ENCODE measurements around the gene CDK18.
"Not testable (repeated sequence)": the region's sequence is repeated elsewhere in the genome, so short reads cannot be mapped to it uniquely, and the experiment has no call there.

Gene CDK18

DNA sequence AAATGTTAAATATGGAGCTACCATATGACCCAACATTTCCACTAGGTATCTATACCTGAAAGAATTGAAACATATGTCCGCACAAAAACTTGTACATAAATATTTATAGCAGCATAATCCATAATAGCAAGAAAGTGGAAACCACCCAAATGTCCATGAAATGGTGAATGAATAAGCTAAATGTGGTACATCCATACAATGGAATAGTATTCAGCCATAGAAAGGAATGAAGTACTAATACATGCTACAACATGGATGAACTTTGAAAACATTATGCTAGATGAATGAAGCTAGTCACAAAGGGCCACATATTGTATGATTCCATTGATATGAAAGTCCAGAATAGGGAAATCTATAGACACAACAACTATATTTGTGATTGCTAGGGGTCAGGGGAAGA, 28.6 kb upstream of the CDK18 start:
- no peak overlapping the region for H3K4me3 ChIP-seq (ENCODE audit: low read depth, low read length)
- no peak for TF ChIP-seq CTCF (IDR thresholded peaks at IDR 0.05; ENCODE audit: low read depth, low read length)

GRCh38 chr1:205476648-205477047, 27.8 kb upstream of the CDK18 start:
- no peak overlapping the region for H3K4me3 ChIP-seq (ENCODE audit: low read depth, low read length)

DNA sequence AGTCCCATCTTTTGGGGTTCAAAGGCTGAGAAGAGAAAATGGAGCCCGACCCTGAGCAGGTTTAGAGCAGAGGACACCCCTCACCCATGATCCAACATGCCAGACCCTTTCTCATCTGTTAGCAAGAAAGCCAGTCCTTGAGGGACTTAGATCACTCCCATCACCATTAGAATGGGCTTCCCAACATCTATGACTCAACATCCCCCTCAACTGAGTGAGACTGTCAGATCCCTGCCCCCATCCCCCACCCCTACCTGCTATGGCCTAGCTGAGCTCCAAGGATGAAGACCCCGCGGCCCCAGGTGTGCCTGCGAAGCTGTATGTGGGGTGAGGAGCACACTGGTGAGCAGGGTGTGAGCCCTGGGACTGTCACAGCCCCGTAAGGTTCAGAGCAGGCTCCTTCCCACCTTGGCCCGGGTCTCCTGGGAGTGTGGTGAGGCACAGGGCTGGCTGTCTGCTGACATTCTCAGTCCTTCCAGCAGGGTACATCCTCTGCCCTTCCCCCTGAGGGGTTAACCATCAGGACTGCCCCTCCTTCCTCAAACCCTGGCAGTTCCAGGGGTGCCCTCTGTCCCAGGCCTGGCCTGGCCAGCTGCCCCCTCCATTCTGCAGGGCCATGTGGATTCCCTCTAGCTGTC, 27.2 kb upstream of the CDK18 start:
- H3K4me3 ChIP-seq (ENCODE audit: low read depth, low read length): no peak overlapping the region
- TF ChIP-seq CTCF (IDR thresholded peaks at IDR 0.05; ENCODE audit: low read depth, low read length): no peak

More at GRCh38 chr1:205476648-205477047, 27.8 kb upstream of the CDK18 start:
- no peak for TF ChIP-seq CTCF (IDR thresholded peaks at IDR 0.05; ENCODE audit: low read depth, low read length)

DNA sequence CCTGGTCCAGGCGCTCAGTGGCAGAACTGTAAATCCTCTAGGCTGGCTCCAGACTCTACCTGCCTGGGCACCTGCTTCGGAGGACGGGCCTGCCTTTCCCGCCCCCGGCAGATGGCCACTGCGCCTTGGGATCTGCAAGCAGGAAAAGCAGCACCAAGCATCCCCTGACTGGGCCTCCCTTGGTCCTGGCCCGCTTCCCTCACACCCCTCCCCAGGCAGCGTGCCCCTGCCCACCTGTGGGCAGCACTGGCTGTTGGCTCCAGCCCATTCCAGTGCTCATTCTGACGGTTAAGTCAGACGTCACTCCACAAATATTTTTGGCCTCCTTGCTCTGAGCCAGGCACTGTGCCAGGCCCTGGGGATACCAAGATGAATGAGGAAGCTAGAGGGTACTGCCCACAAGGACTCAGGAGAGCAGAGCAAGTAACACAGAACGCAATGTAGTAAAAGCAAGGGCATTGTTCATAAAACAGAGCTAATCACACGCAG, 26.7 kb upstream of the CDK18 start:
- no peak for TF ChIP-seq CTCF (IDR thresholded peaks at IDR 0.05; ENCODE audit: low read depth, low read length)
- H3K4me3 ChIP-seq (ENCODE audit: low read depth, low read length): no peak overlapping the region

DNA sequence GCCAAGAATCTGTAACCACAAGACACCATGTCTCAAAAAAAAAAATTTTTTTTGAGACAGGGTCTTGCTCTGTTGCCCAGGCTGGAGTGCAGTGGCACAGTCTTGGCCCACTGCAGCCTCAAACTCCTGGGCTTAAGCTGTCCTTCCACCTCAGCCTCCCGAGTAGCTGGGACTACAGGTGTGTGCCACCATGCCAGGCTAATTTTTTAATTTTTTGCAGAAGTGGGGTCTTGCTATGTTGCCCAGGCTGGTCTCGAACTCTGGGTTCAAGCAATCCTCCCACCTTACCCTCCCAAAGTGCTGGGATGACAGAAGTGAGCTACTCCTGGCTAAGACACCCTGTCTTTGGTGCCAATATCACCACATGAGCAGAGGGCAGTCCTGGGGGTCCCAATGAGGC, 25.5 kb upstream of the CDK18 start:
- H3K4me3 ChIP-seq (ENCODE audit: low read depth, low read length): not testable (repeated sequence)

GRCh38 chr1:205480349-205480985, 24.0 kb upstream of the CDK18 start:
- H3K4me3 ChIP-seq (ENCODE audit: low read depth, low read length): no peak overlapping the region
- no peak for TF ChIP-seq CTCF (IDR thresholded peaks at IDR 0.05; ENCODE audit: low read depth, low read length)

- no peak overlapping the region for H3K4me3 ChIP-seq (ENCODE audit: low read depth, low read length)
- TF ChIP-seq CTCF (IDR thresholded peaks at IDR 0.05; ENCODE audit: low read depth, low read length): no peak
These were observed 23.3 kb upstream of the CDK18 start for GRCh38 chr1:205481218-205481617.
